ENCODE measurements around the gene FRMD4A.

GRCh38 chr10:13717571-13717935, 613.2 kb downstream of the FRMD4A start:
- TF ChIP-seq CTCF (IDR thresholded peaks at IDR 0.05) = no peak
- no peak for TF ChIP-seq POLR2A (IDR thresholded peaks at IDR 0.05)
- TF ChIP-seq EP300 (IDR thresholded peaks at IDR 0.05) = no peak
- TF ChIP-seq POLR2AphosphoS5 (IDR thresholded peaks at IDR 0.05) = no peak

Data from upper lobe of left lung (tissue), 4 donors.